HG02759 (cell line): ENCODE results near the gene ADAM30.

Experiments
- ATAC-seq: cut with Tn5 transposase; IDR thresholded peaks from one replicate; pipeline ENCODE4 v1.9.1; 2021; ENCODE audit warnings: mild to moderate bottlenecking, moderate library complexity; ENCODE audit not compliant: unreplicated experiment

Gene ADAM30

DNA sequence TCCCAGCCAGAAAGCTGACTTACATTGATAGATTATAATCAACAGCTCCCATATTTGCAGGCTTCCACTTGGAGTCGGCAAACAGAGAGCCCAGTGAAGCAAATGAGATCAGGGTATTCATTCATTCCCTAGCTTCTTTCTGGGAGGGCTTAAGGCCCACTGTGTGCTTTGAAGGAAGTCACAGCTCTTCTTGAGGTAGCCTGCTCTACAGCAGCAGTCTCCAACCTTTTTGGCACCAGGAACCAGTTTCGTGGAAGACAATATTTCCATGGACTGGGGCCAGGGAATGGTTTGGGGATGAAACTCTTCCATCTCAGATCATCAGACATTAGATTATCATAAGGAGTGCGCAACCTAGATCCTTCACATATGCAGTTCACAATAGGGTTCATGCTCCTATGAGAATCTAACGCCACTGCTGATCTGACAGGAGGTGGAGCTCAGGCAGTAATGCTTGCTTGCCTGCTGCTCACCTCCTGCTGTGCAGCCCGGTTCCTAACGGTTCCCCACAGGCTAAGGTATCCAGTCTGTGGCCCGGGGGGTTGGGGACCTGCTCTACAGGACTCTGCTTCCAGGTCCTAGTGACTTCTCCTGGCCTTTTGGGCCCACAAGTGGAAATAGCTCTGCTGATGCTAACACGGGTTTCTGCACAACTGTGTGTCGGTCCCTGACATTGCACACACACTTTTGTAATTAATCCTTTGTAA, 13.7 kb upstream of the ADAM30 start:
- no peak for ATAC-seq

DNA sequence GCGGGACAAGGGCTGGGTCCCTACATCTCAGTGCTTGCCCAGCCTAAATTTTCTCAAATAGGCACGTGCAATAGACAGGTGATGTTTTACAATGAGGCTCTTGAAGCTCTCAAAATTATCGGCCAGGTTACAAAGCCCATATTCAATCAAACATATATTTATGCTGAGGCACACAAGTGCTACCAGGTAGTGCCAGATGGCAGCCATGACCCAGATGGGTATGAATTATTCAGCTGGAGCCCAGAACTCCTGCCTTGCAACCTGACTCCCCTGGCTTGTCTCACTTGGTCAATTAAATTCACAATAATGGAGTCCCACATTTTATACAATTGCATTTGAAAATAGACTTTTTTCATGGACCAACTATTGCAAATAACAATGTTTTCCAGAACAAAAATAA, 12.3 kb upstream of the ADAM30 start:
- ATAC-seq: no peak

DNA sequence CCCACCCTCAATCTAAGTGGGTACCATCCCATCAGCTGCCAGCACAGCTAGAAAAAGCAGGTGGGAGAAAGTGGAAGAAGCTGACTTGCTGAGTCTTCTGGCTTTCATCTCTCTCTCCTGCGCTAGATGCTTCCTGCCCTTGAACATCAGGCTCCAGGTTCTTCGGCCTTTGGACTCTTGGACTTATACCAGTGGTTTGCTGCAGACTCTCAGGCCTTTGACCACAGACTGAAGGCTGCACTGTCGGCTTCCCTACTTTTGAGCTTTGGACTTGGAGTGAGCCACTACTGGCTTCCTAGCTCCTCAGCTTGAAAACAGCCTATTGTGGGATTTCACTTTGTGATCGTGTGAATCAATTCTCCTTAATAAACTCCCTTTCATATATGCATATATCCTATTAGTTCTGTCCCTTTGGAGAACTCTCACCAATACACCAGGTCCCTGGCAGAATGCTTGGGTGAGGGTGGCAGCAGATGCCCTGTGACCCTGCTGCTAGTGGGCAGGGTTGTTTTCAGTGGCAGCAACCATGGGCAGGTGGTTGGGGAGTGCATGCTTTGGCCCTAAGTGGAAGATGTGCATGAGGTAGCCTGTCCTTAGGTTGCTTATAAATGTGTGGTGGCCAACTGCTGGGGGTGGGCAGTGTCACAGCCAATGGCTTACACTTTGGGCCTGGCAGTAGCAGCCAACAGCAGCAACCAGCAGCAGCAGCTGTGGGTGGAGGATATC, 10.8 kb upstream of the ADAM30 start:
- ATAC-seq: no peak

DNA sequence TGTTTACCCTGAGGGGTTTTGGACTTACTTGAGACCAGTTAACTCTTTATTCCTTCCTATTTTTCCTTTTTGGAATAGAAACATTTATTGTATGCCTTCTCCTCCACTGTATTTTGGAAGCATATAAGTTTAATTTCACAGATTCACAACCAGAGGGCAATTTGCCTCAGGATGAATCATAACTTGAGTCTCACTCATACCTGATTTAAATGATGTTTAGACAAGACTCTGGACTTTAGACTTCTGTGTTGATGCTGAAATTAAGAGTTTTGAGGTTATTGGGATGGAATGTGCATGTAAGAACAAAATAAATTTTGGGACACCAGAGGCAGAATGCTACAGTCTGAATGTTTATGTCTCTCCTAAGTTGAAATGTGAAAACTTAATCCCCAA, 7.1 kb upstream of the ADAM30 start:
- ATAC-seq: no peak

DNA sequence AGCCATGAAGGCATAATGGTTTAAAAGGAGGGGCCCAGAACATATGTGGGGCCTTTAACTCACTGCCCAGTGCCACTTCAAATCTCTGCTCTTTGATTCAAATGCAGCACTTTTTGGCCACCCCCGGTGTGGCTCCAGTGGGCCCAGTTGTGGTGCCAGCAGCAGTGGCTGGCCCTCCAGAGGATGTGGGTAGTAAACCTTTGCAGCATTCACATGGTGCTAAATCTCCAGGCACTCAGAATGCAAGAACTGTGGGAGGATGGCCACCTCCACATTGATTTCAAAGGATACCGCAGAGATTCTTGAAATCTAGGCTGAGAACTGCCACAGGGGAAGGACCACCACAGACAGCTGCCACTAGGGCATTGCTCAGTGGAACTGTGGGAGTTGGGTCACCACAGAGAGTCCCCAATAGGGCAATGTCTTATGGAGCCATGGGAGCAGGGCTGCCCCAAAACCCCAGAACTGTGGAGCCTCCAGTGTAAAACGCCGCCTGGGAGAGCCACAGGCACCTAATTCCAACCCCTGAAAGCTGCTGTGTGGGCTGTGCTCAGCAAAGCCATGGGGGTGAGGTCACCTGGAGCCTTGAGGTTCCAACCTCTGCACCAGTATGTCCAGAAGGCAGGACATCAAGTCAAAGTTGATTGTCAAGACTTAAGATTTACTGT, 6.6 kb upstream of the ADAM30 start:
- no peak for ATAC-seq

DNA sequence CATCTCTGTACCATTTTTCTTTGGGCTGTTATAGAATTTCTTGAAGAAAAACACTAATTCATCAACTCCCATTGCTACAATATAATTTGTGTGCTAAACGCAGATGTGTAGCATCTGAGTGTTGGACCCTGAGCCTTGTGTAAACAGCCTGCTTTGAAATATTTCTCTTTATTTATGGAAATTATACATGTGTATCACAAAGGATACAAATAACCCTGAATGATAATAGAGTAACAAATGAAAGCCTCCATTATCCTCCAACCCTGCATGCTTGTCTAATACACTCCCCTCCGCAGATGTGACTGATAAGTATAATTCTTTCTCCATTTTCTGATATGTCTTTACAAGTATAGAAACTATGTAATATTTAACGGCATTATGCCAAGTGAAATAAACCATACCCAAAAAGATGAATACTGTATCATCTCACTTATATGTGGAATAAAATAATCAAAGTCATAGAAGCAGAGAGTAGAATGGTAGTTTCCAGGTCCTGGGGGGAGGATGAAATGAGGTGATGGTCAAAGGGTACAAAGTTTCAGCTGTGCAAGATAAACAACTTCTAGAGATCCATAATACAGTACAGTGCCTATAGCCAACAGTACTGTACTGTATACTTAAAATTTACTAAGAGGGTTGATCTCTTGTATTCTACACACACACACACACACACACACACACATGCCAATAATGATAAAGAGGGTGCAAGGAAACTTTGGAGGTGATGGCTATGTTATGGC, 2.8 kb upstream of the ADAM30 start:
- no peak for ATAC-seq

DNA sequence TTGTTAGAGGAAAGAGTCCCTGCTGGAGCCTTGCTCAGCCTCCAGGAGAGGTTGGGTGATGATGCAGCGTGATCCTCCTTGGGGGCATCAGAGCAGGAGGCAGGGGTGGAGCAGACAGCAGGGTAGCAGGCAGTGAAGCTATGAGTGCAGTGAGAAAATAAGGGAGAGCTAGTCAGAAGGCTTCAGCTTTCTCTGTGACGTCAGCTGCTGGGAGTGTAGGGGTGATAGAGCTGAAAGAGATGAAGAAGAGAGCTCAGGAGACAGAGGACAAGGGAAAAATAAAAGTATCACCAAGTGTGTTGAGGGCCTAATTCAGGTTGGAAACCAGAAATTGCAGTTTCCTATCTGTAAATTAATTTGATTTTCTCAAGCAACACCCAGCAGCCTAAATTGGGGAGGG, 2.2 kb upstream of the ADAM30 start:
- ATAC-seq: no peak

DNA sequence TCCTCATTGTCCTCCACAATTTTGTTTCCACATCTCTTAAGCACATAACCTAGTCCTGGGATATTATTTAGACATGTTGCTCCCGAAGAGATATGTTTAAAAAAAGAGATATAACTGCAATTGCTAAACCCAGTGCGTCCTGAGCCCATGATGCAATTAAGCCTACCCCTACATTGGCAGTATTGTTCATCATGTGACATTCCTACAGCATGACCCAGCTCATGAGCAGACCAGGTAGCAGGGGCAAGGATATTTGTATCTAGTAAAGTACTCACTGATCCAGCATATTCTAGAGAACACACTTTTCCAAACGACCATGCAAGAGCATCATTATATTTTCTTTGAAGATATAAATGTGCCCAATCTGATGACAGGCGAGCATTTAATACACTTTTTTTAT, 1.2 kb downstream of the ADAM30 start:
- no peak for ATAC-seq

DNA sequence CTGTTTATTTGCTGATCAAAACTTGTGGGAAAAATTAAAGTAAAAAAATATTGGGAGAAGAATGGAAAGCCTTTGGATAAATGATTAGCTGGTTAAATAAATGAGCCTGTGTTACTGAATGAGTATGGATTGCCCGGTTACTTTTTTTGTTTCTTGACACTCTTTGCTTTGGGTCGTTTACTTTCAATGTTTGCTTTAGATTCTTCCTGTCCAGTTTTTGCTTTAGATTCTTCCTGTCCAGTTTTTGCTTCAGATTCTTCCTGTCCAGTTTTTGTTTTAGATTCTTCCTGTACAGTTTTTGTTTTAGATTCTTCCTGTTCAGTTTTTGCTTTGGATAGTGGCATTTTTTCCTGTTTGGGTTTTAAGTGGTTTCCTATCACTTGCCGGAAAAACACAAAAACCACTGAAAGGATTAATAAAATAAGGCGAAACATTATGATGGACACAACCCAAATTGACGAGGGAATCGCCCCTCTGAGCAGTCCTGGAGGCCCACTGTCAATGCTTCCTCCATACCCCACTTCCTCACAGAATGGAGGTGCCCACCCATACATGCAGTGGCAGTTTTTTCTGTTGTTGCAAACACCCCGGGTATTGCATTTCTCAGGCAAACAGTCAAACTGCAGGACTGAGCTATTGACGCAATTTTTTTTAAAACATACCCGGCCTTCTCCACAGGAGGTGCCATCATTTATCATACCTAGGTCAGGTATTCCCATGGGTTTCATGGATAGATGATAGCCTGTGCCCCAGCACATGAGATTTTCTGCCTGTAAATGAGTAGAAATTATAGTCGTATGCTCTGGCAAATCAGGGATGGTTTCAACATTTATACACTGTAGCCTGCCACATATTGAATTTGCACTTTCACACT, 2.3 kb downstream of the ADAM30 start:
- ATAC-seq: no peak

DNA sequence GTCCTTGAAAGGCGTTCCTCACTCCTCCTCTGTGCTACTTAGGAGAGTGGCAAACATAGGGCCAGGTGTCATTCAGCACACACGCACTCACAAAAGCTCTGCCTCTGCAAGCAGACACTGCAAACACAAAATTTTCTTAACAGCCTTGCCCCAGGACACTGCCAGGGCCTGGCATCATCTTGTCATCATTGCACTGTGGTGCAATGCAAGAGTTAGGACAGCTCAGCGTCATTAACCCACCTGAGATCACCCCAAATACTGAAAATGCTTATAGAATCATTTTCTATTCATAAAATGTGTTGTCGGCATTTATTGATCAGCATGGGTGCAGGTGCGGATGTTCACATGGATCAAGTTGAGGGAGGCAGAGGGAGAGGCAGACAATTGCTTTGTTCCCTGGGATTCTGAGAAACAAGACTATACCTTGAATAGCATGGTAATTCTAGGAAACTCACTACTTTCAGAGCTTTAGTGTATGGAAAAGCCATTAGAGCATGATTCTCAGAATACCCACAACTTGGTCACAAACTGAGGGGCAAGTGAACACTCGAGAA, 3.0 kb downstream of the ADAM30 start:
- no peak for ATAC-seq

DNA sequence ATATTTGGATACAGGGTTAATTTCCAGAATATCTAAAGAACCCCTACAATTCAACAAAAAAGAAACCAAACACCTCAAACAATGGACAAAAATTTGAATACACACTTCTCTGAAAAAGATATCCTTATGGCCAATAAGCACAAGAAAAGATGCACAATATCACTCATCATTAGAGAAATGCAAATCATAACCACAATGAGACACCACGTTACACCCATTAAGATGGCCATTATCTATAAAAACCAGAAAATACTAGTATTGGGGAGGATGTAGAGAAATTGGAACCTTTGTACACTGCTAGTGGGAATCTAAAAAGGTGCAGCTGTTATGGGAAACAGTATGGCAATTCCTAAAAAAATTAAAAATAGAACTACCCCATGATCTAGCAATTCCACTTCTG, 4.9 kb downstream of the ADAM30 start:
- no peak for ATAC-seq

DNA sequence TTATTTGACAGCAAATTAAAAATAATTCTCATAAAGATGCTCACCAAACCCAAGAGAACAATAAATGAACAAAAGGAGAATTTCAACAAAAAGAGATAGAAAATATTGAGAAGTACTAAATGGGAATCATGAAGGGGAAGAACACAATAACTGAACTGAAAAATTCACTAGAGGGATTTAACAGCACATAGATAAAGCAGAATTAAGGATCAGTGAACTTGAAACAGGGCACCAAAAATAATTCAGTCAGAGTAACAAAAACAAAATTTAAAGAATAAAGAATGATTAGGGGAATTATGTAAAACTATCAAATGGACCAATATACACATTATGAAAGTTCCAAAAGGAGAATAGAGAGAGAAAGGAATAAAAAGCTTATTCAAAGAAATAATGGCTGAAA, 7.8 kb downstream of the ADAM30 start:
- ATAC-seq: no peak

DNA sequence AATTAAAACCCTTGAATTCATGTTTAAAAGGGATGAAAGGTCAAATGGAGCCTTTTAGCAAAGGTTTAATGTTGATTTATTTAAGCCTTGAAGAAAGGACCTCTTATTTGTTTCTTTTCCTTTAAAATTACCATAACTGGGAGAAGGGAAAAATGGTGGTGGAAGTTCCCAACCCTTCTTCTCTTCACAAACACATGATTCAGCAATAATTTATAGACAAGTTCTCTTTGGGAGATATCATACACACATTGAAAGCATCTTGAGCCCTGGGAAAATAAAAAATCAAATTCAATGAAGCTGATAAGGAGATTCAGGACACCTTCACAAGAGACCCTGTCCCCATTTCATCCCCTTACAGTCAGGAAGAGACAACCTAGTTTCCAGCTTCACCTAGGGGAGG, 8.9 kb downstream of the ADAM30 start:
- ATAC-seq: no peak

DNA sequence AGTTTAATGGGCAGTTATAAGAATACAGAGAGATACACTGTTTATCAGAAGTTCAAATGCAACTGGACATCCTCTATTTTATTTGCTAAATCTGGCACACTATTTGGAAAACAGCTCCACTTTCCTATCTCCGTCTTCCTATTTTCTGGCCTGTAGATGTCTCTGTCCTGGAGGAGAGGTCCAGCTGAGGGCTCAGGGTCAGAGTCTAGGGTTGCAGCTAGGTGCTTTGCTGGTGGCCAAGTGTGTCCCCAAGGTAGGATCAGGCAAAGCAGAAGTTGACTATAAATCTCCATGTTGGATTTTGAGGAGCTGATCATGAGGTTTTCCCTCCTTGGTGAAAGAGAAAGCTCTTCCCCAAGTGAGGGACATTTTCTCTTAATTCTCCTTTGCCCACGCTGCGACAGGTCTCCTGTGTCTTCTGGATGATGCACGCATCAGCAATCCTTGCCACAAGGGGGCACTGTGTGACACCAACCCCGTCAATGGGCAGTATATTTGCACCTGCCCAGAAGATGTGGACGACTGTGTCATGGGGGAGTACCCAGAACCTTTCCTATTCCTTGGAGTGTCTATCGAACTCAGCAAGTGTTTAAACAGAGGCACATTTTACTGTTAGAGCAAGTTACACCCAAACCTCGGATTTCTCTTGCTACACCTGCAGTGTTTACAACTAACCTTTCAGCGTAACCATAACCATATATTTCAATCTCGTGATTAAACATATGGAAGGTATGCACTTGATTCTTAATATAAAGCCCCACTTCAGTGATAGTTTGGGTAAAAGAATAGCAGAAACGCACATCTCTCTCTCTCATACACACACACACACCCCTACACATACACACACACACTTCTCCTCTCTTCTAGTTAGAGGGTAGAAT, 10.2 kb downstream of the ADAM30 start:
- peak; percentile 44 for ATAC-seq

DNA sequence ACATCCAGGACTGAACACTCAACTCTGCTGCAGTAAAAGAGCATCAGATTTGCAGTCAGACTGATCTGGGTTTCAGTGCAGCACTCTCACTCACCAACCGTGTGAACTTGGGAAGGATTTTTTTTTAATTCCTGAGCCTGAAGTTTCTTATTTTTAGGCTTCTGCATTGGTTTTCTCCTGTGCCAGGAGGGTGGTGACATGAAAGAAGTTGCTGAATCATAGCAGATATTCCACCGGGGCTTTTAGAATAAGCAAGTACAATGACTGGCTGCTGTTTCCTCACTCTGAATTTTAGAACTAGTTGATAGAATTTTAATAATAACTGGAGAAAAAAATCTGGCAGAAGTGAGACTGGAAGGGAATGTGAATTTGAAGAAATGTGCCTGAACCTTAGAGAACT, 11.6 kb downstream of the ADAM30 start:
- ATAC-seq: no peak

DNA sequence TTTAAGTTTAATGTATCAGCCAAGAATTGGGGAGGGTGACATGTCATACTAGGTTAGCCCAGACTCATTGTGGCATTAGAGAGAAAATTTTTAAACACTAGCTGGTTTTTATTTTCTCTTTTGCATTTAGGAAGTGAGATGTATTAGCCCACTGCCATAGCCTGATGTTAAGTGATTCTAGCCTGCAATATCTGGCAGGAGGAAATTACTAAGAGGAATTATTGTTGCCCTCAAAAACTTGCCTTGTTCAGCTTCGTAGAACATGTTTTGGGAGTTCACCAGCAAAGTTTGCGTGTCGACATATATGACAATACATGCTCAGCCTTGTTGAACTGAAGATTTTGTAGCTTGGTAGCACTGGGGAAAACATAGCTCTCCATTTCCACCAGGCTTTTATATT, 12.5 kb downstream of the ADAM30 start:
- no peak for ATAC-seq

DNA sequence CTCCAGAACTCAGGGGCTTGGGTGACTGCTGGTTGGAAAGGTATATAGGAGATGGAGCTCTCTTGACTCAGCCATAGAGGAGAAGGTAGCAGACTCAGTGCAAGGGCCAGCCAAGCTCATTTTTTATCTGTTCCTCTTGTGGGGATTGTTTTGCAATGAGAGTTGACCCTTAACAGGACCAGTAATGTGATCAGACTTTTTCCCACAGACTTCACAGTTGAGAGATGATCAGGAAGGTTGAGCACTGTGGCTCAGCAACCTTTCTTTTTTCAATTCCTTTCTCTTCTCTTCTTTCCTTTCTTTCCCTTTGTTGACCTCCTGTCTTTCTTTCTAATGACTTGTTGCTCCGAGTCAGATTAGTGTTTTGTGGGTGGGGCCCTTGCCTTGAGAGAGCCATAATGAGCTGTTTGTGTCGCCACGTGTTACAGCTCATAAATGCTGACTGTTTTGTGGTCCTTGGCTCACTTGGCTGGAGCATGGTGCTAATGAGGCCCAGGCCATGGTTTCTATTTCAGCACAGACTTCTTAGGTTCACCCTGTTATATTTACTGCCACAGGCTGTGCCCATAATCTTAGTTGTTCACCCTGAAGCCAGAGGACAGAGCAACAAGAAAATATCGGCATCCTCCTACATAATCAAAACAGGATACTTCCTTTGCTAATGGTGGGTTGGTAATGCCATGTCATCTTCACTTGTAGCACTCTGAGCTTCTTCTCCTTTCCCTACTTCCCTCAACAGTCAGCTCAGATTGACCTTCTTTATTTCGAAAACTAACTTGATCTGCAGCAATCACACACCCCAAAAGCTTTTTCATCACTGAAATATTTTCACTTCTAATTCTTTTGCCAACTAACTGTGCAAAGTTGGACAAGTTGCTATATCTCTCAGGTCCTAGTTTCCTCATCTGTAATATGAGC, 13.9 kb downstream of the ADAM30 start:
- ATAC-seq: no peak
